Measurements from ENCODE around the gene SLC6A18. TPM values are rescaled to one million over a fixed set of nuclear protein-coding genes. Genes with fewer than 3 reads are reported as not detected.

The SLC6A18 gene
- total RNA-seq, 2 donors from 2014 or later = not detected

DNA sequence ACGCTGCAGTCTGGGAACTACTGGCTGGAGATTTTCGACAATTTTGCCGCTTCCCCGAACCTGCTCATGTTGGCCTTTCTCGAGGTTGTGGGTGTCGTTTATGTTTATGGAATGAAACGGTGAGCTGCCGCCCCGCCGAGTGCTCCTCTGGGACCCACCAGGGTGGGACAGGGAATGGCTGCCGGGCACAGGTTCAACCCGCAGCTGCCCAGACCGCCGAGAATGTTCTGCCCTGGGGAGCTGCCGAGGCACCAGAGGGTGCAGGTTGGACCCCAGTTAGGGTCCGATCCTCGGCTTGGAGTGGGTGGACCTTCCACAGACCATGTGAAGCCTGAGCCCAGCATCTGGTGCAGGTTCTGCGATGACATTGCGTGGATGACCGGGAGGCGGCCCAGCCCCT, 19.1 kb downstream of the SLC6A18 start:
- no peak for DNase-seq (ENCODE audit: low spot score)
- TF ChIP-seq, protein P1, sequence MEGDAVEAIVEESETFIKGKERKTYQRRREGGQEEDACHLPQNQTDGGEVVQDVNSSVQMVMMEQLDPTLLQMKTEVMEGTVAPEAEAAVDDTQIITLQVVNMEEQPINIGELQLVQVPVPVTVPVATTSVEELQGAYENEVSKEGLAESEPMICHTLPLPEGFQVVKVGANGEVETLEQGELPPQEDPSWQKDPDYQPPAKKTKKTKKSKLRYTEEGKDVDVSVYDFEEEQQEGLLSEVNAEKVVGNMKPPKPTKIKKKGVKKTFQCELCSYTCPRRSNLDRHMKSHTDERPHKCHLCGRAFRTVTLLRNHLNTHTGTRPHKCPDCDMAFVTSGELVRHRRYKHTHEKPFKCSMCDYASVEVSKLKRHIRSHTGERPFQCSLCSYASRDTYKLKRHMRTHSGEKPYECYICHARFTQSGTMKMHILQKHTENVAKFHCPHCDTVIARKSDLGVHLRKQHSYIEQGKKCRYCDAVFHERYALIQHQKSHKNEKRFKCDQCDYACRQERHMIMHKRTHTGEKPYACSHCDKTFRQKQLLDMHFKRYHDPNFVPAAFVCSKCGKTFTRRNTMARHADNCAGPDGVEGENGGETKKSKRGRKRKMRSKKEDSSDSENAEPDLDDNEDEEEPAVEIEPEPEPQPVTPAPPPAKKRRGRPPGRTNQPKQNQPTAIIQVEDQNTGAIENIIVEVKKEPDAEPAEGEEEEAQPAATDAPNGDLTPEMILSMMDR (IDR thresholded peaks at IDR 0.05) = no peak
- no peak overlapping the region for H3K27ac ChIP-seq
- no peaks in the 10 kb centered on the region for H3K36me3 ChIP-seq
- peaks cover 0 to 3% of the 10 kb centered on the region in 2 donors for H3K27me3 ChIP-seq
- no peak overlapping the region for H3K4me3 ChIP-seq
- no peaks in the 10 kb centered on the region for H3K4me1 ChIP-seq
- H3K9me3 ChIP-seq = no peaks in the 10 kb centered on the region

DNA sequence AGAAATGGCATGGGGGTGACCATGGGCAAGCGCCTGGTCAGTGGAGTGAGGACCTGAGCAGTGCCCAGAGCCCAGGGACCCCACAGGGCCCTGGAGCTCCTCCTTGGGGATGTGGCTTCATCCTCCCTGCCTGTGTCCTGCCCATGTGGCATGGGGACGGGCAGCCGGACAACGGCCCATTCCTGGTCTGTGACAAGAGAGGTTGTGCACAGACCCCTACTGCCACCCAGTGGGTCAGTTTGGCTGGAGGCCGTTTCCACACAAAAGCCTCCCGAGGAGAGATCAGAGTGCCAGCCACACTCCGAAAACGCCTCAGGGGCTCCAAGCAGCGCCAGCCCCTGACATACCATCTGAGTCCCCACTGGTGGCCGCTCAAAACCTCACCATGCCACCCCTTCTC, 19.8 kb downstream of the SLC6A18 start:
- Histone ChIP-seq H3K36me3 (no peaks in the 10 kb centered on the region), H3K4me1 (no peaks in the 10 kb centered on the region), H3K9me3 (no peaks in the 10 kb centered on the region), H3K4me3 (no peak overlapping the region), H3K27ac (no peak overlapping the region), H3K27me3 (peaks cover 0 to 3% of the 10 kb centered on the region in 2 donors)
- DNase-seq (ENCODE audit: low spot score) = no peak
- TF ChIP-seq, protein P1 (IDR thresholded peaks at IDR 0.05) = no peak

- Histone ChIP-seq H3K27ac (no peak overlapping the region), H3K9me3 (no peaks in the 10 kb centered on the region), H3K36me3 (no peaks in the 10 kb centered on the region), H3K4me1 (no peaks in the 10 kb centered on the region), H3K4me3 (no peak overlapping the region), H3K27me3 (peaks cover 0 to 3% of the 10 kb centered on the region in 2 donors)
- DNase-seq (ENCODE audit: low spot score) = no peak
- TF ChIP-seq, protein P1 (IDR thresholded peaks at IDR 0.05) = no peak
Measured at GRCh38 chr5:1245905-1246576, 20.9 kb downstream of the SLC6A18 start.

DNA sequence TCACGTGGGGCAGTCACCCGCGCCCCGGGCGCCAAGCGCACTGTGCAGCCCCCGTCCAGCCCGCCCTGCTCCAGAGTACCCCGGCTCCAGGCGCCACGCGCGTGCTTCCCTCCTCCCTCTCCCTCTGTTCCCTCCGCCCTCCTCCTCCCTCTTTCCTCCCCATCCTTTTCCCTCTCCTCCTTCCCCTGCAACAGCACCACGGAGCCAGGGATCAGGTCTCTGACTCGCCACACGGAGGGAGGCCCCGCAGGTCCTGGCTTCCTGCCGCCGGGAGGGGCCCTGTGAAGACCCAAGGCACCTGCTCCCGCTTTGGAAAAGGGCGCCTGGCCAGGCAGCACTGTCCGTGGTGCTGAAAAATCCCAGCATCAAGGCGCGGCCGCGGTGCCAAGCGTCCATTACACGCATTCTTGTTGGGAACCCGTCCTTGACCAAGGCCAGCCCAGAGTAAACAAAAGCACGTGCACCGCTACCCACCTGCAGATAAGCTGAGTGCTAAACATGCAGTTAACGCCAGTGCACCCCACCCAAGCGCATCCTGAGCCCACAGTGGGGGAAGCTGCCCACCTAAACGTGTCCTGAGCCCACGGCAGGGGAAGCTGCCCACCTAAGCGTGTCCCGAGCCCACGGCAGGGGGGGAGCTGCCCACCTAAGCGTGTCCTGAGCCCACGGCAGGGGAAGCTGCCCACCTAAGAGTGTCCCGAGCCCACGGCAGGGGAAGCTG, 21.7 kb downstream of the SLC6A18 start:
- DNase-seq (ENCODE audit: low spot score) = no peak
- no peak overlapping the region for H3K27ac ChIP-seq
- no peaks in the 10 kb centered on the region for H3K9me3 ChIP-seq
- no peaks in the 10 kb centered on the region for H3K36me3 ChIP-seq
- TF ChIP-seq, protein P1 (IDR thresholded peaks at IDR 0.05) = no peak
- H3K4me1 ChIP-seq = no peaks in the 10 kb centered on the region
- no peak overlapping the region for H3K4me3 ChIP-seq
- peaks cover 0 to 3% of the 10 kb centered on the region in 2 donors for H3K27me3 ChIP-seq

DNA sequence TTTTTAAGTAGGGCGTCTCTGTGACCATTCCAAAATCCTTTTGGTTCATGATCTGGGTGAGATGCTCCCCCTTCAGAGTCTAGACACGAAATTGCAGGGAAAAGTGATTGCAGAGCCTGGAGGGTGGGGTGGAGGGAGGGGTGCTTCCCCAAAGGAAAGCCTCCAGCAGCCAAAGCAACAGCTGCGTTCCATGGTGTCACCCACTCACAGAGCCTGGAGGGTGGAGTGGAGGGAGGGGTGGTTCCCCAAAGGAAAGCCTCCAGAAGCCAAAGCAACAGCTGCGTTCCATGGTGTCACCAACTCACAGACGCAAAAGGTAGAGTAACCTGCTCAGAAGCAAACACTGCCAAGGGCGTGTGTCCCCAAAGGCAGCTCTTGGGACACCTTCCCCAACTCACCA, 22.6 kb downstream of the SLC6A18 start:
- DNase-seq (ENCODE audit: low spot score) = no peak
- TF ChIP-seq, protein P1 (IDR thresholded peaks at IDR 0.05) = no peak
- H3K36me3 ChIP-seq = no peaks in the 10 kb centered on the region
- H3K4me3 ChIP-seq = no peak overlapping the region
- no peak overlapping the region for H3K27ac ChIP-seq
- H3K27me3 ChIP-seq = peaks cover 0 to 3% of the 10 kb centered on the region in 2 donors
- no peaks in the 10 kb centered on the region for H3K4me1 ChIP-seq
- H3K9me3 ChIP-seq = no peaks in the 10 kb centered on the region
